ENCODE measurements around the gene MAMLD1. TPM values are rescaled to one million over a fixed set of nuclear protein-coding genes. Genes with fewer than 3 reads are reported as not detected.

MAMLD1 gene
- total RNA-seq, 1 experiment from 2014 or later = 3.2 TPM

- Histone ChIP-seq H3K36me3 (ENCODE audit: insufficient read depth, low read length, poor library complexity, severe bottlenecking) (no peaks in the 10 kb centered on the region), H3K4me3 (ENCODE audit: low read depth, low read length, poor library complexity, severe bottlenecking) (no peak overlapping the region), H3K27ac (ENCODE audit: low read depth, low read length, poor library complexity, severe bottlenecking) (no peak overlapping the region), H3K9me3 (ENCODE audit: low read depth, low read length, poor library complexity, severe bottlenecking) (no peaks in the 10 kb centered on the region), H3K4me1 (ENCODE audit: insufficient read depth, low read length, poor library complexity, severe bottlenecking) (no peaks in the 10 kb centered on the region), H3K27me3 (replicated peaks; ENCODE audit: insufficient read depth, low read depth, low read length, poor library complexity) (no peaks in the 10 kb centered on the region)
- DNase-seq (ENCODE audit: low spot score) = peak; percentile 17
- no TSS peak for BruUV-seq (replicated peaks)
- TF ChIP-seq EZH2 (IDR thresholded peaks at IDR 0.05; ENCODE audit: borderline replicate concordance, low read depth, low read length, poor library complexity, severe bottlenecking) (no peak), CTCF (conservative IDR thresholded peaks at IDR 0.05; ENCODE audit: low read depth, low read length) (no peak)
- ChIA-PET POLR2A (ENCODE audit: low non-redundant PET) (interaction anchor here (0.5 kb wide), 1 partner anchor 197 kb away, joined by 3 read pairs; no protein-coding TSS in a partner anchor), CTCF (no interaction called here)
- intact Hi-C loops (cut with micrococcal nuclease; ENCODE audit: unreplicated experiment) = no loop called here
Observed at GRCh38 chrX:150544222-150544787, 181.2 kb downstream of the MAMLD1 start.

GRCh38 chrX:150544835-150545770, 182.0 kb downstream of the MAMLD1 start:
- intact Hi-C loops (cut with micrococcal nuclease; ENCODE audit: unreplicated experiment) = no loop called here
- Histone ChIP-seq H3K27ac (ENCODE audit: low read depth, low read length, poor library complexity, severe bottlenecking) (no peak overlapping the region), H3K27me3 (replicated peaks; ENCODE audit: insufficient read depth, low read depth, low read length, poor library complexity) (no peaks in the 10 kb centered on the region), H3K9me3 (ENCODE audit: low read depth, low read length, poor library complexity, severe bottlenecking) (no peaks in the 10 kb centered on the region), H3K4me1 (ENCODE audit: insufficient read depth, low read length, poor library complexity, severe bottlenecking) (no peaks in the 10 kb centered on the region), H3K4me3 (ENCODE audit: low read depth, low read length, poor library complexity, severe bottlenecking) (no peak overlapping the region), H3K36me3 (ENCODE audit: insufficient read depth, low read length, poor library complexity, severe bottlenecking) (no peaks in the 10 kb centered on the region)
- no TSS peak for BruUV-seq (replicated peaks)
- no peak for TF ChIP-seq EZH2 (IDR thresholded peaks at IDR 0.05; ENCODE audit: borderline replicate concordance, low read depth, low read length, poor library complexity, severe bottlenecking)
- no peak for TF ChIP-seq CTCF (conservative IDR thresholded peaks at IDR 0.05; ENCODE audit: low read depth, low read length)
- ChIA-PET CTCF (no interaction called here), POLR2A (ENCODE audit: low non-redundant PET) (no interaction called here)
- DNase-seq (ENCODE audit: low spot score) = no peak

DNA sequence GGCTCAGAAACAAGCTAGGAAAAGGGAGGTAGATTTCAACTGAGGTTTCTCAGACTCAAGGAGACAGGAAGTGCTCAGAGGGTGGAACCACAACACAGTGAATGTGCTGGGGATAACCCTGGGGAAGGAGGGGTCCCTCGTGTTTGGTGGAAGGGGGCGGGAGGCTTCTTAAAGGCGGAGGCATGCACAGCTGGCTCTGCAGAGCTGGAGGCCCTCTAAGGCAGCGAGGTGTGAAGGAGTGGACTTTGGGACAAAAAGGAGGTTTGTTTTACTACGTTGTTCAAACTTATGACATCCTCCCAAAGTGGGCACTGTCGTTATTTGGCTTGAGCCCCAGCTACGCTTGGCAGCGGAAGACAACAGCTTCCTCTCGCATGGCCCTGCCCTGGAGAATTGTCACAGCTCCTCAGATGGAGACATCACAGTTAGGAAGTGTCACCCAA, 183.6 kb downstream of the MAMLD1 start:
- no peaks in the 10 kb centered on the region for H3K9me3 ChIP-seq (ENCODE audit: low read depth, low read length, poor library complexity, severe bottlenecking)
- intact Hi-C loops (cut with micrococcal nuclease; ENCODE audit: unreplicated experiment) = no loop called here
- H3K27ac ChIP-seq (ENCODE audit: low read depth, low read length, poor library complexity, severe bottlenecking) = no peak overlapping the region
- ChIA-PET POLR2A (ENCODE audit: low non-redundant PET) (interaction anchor here (0.7 kb wide), 1 partner anchor 17 kb away, joined by 3 read pairs; no protein-coding TSS in a partner anchor), CTCF (no interaction called here)
- TF ChIP-seq EZH2 (IDR thresholded peaks at IDR 0.05; ENCODE audit: borderline replicate concordance, low read depth, low read length, poor library complexity, severe bottlenecking) (no peak), CTCF (conservative IDR thresholded peaks at IDR 0.05; ENCODE audit: low read depth, low read length) (no peak)
- no peaks in the 10 kb centered on the region for H3K36me3 ChIP-seq (ENCODE audit: insufficient read depth, low read length, poor library complexity, severe bottlenecking)
- no peak for DNase-seq (ENCODE audit: low spot score)
- no peaks in the 10 kb centered on the region for H3K4me1 ChIP-seq (ENCODE audit: insufficient read depth, low read length, poor library complexity, severe bottlenecking)
- BruUV-seq (replicated peaks) = no TSS peak
- no peaks in the 10 kb centered on the region for H3K27me3 ChIP-seq (replicated peaks; ENCODE audit: insufficient read depth, low read depth, low read length, poor library complexity)
- no peak overlapping the region for H3K4me3 ChIP-seq (ENCODE audit: low read depth, low read length, poor library complexity, severe bottlenecking)
